Gastrocnemius medialis (tissue), 4 donors: ENCODE data around the gene RBM14. TPM values are rescaled to one million over a fixed set of nuclear protein-coding genes. Genes with fewer than 3 reads are reported as not detected.
"Not testable (repeated sequence)": the region's sequence is repeated elsewhere in the genome, so short reads cannot be mapped to it uniquely, and the experiment has no call there.

Experiments used
- ATAC-seq, 2 donors: fragments of 150-250 bp; one replicate each; pipeline ENCODE4 v1.9.1; 2016
- DNase-seq, 2 donors: peaks; one replicate each; pipeline ENCODE4 v3.0.0-alpha.2; 2019
- H3K27ac ChIP-seq, 4 donors: fragments of 200-600 bp; sonication (generic); 1 replicate in 1 of 4; 2 replicates in 3 of 4; pipeline ENCODE4 v1.5.1; 2016 to 2018; ENCODE audit warnings: mild to moderate bottlenecking in 2 of 4, moderate library complexity in 1 of 4
- H3K27me3 ChIP-seq, 3 donors: fragments of 200-600 bp; sonication (generic) in 2 of 3; 1 replicate in 1 of 3; 2 replicates in 2 of 3; pipeline versions ENCODE4 v1.5.1 to v1.6.0; 2016 to 2019; ENCODE audit warnings: mild to moderate bottlenecking in 1 of 3, moderate library complexity in 1 of 3
- H3K36me3 ChIP-seq, 2 donors: fragments of 200-600 bp; sonication (generic) in 1 of 2; one replicate each; pipeline ENCODE4 v1.5.1; 2017 to 2018
- H3K4me1 ChIP-seq, 2 donors: fragments of 200-600 bp; sonication (generic) in 1 of 2; one replicate each; pipeline ENCODE4 v1.5.1; 2016 to 2017; ENCODE audit warnings: mild to moderate bottlenecking in 2 of 2
- H3K4me3 ChIP-seq, 4 donors: fragments of 200-600 bp; sonication (generic) in 3 of 4; 1 replicate in 1 of 4; 2 replicates in 3 of 4; pipeline ENCODE4 v1.5.1; 2016 to 2019; ENCODE audit warnings: mild to moderate bottlenecking in 2 of 4
- H3K9me3 ChIP-seq, 3 donors: fragments of 200-600 bp; sonication (generic) in 2 of 3; 1 replicate in 1 of 3; 2 replicates in 2 of 3; pipeline ENCODE4 v1.5.1; 2016 to 2019
- CTCF ChIP-seq, 5 experiments: fragments of 450-650 bp in 3 of 5; fragments of 200-600 bp in 2 of 5; sonication (generic) in 2 of 5; IDR thresholded peaks in 4 of 5; conservative IDR thresholded peaks in 1 of 5; 1 replicate in 4 of 5; 2 replicates in 1 of 5; pipeline ENCODE4 v1.5.1; 2016 to 2019; ENCODE audit warnings: antibody characterized with exemption in 5 of 5, mild to moderate bottlenecking in 3 of 5, moderate library complexity in 3 of 5
- POLR2A ChIP-seq, 2 donors: fragments of 450-650 bp; IDR thresholded peaks; one replicate each; pipeline ENCODE4 v1.6.1; 2017; ENCODE audit warnings: antibody characterized with exemption in 2 of 2, mild to moderate bottlenecking in 2 of 2, moderate library complexity in 2 of 2
- in situ Hi-C, 4 donors: fragments of 200-750 bp; cut with MboI; loops; one replicate each; pipeline versions ENCODE4 v1.15.0 to v1.8.0; 2017; ENCODE audit warnings: low sequenced_read_pairs in 4 of 4
- intact Hi-C: fragments of 100-400 bp; cut with DNase I; formaldehyde crosslinking; loops from one replicate; pipeline ENCODE4 v1.15.1; 2023; ENCODE audit warnings: low total_unique reads
- total RNA-seq, 4 donors: library from RNA; depleted of rRNA; stranded (reverse); fragments of >200 nt; gene quantifications; one replicate each; pipeline versions ENCODE4 v1.1.0 to v1.2.3, GENCODE V29; 2016

Gene RBM14
- total RNA-seq, 4 donors from 2014 or later, result 17.0 to 43.2 (median 29.4) TPM

- intact Hi-C loops, result no loop called here
- Histone ChIP-seq H3K27ac (no peak overlapping the region), H3K4me1 (no peaks in the 10 kb centered on the region), H3K4me3 (no peak overlapping the region), H3K27me3 (no peaks in the 10 kb centered on the region), H3K36me3 (no peaks in the 10 kb centered on the region), H3K9me3 (no peaks in the 10 kb centered on the region)
- DNase-seq, result no peak
- in situ Hi-C loops, result loop anchor here (5.0 to 25.0 kb wide), 4 partner anchors 94 to 256 kb away; partner anchors contain the start of genes RBM4B (in 2 of the 4) and RCE1 (in 2 of the 4)
- ATAC-seq, result no peak
- TF ChIP-seq CTCF (IDR thresholded peaks at IDR 0.05 in 4 of 5, conservative IDR thresholded peaks at IDR 0.05 in 1 of 5) (no peak), POLR2A (IDR thresholded peaks at IDR 0.05) (no peak)
Measured at GRCh38 chr11:66580803-66581202, 35.6 kb upstream of the RBM14 start.

- TF ChIP-seq CTCF (IDR thresholded peaks at IDR 0.05 in 4 of 5, conservative IDR thresholded peaks at IDR 0.05 in 1 of 5) (no peak), POLR2A (IDR thresholded peaks at IDR 0.05) (no peak)
- Histone ChIP-seq H3K27ac (no peak overlapping the region), H3K36me3 (no peaks in the 10 kb centered on the region), H3K4me3 (no peak overlapping the region), H3K4me1 (no peaks in the 10 kb centered on the region), H3K9me3 (no peaks in the 10 kb centered on the region), H3K27me3 (no peaks in the 10 kb centered on the region)
- DNase-seq (no peak), ATAC-seq (no peak)
- intact Hi-C loops (no loop called here), in situ Hi-C loops (loop anchor here (5.0 to 25.0 kb wide), 4 partner anchors 94 to 256 kb away; partner anchors contain the start of genes RBM4B (in 2 of the 4) and RCE1 (in 2 of the 4))
Measured at GRCh38 chr11:66581261-66581660, 35.2 kb upstream of the RBM14 start.

- H3K27ac ChIP-seq, H3K36me3 ChIP-seq, ATAC-seq, intact Hi-C loops, H3K4me1 ChIP-seq, H3K27me3 ChIP-seq, H3K9me3 ChIP-seq, DNase-seq, H3K4me3 ChIP-seq: not testable (repeated sequence)
- in situ Hi-C loops, result loop anchor here (5.0 to 25.0 kb wide), 4 partner anchors 92 to 255 kb away; partner anchors contain the start of genes RBM4B (in 2 of the 4) and RCE1 (in 2 of the 4)
Measured at GRCh38 chr11:66582565-66583147, 33.8 kb upstream of the RBM14 start.

- not testable (repeated sequence) for ATAC-seq
Measured at GRCh38 chr11:66585447-66585846, 31.0 kb upstream of the RBM14 start.

GRCh38 chr11:66586136-66586535, 30.3 kb upstream of the RBM14 start:
- intact Hi-C loops (no loop called here), in situ Hi-C loops (loop anchor here in 3 of 4 donors (10.0 to 25.0 kb wide), 2 partner anchors 89 to 251 kb away; partner anchors contain the start of genes RCE1 (in 2 of the 3) and RBM4B (in 1 of the 3))
- no peaks in the 10 kb centered on the region for H3K9me3 ChIP-seq

More at GRCh38 chr11:66585447-66585846, 31.0 kb upstream of the RBM14 start:
- in situ Hi-C loops, result loop anchor here in 3 of 4 donors (10.0 to 25.0 kb wide), 2 partner anchors 89 to 252 kb away; partner anchors contain the start of genes RCE1 (in 2 of the 3) and RBM4B (in 1 of the 3)
- H3K36me3 ChIP-seq, H3K4me1 ChIP-seq, intact Hi-C loops, H3K27ac ChIP-seq, H3K9me3 ChIP-seq, DNase-seq, H3K4me3 ChIP-seq, H3K27me3 ChIP-seq: not testable (repeated sequence)

GRCh38 chr11:66589315-66589714, 27.1 kb upstream of the RBM14 start:
- H3K9me3 ChIP-seq, H3K27ac ChIP-seq, ATAC-seq, DNase-seq, H3K36me3 ChIP-seq, H3K27me3 ChIP-seq, intact Hi-C loops, H3K4me3 ChIP-seq: not testable (repeated sequence)
- peaks cover 9 to 17% of the 10 kb centered on the region in 2 donors for H3K4me1 ChIP-seq
- in situ Hi-C loops, result loop anchor here in 3 of 4 donors (10.0 to 25.0 kb wide), 2 partner anchors 85 to 248 kb away; partner anchors contain the start of genes RCE1 (in 2 of the 3) and RBM4B (in 1 of the 3)

More at GRCh38 chr11:66586136-66586535, 30.3 kb upstream of the RBM14 start:
- Histone ChIP-seq H3K27me3 (no peaks in the 10 kb centered on the region), H3K36me3 (no peaks in the 10 kb centered on the region), H3K4me3 (no peak overlapping the region), H3K4me1 (no peaks in the 10 kb centered on the region), H3K27ac (no peak overlapping the region)
- TF ChIP-seq CTCF (IDR thresholded peaks at IDR 0.05 in 4 of 5, conservative IDR thresholded peaks at IDR 0.05 in 1 of 5) (no peak), POLR2A (IDR thresholded peaks at IDR 0.05) (no peak)
- ATAC-seq, result no peak
- DNase-seq, result no peak
